DOHH2 (cell line): Measurements from ENCODE around the gene CR1L.

Experiments used
- H3F3A ChIP-seq: fragments of 200-600 bp; sonication (generic), shearing (Covaris generic); 2 replicates; pipeline ENCODE4 v1.6.0; 2016; ENCODE audit warnings: antibody characterized with exemption, mild to moderate bottlenecking; ENCODE audit not compliant: control insufficient read depth, insufficient read depth
- H3K27ac ChIP-seq: fragments of 200-600 bp; sonication (generic); 2 replicates; pipeline ENCODE4 v1.5.1; 2014; ENCODE audit warnings: low read depth, mild to moderate bottlenecking, low read length, moderate library complexity
- H3K27me3 ChIP-seq: fragments of 200-600 bp; sonication (generic); 2 replicates; pipeline ENCODE4 v1.6.1; 2014; ENCODE audit warnings: mild to moderate bottlenecking, low read length, mixed read lengths; ENCODE audit not compliant: control insufficient read depth
- H3K36me3 ChIP-seq: fragments of 200-600 bp; sonication (generic); 2 replicates; pipeline ENCODE4 v1.6.1; 2014; ENCODE audit warnings: mild to moderate bottlenecking, low read length, moderate library complexity, mixed read lengths; ENCODE audit not compliant: control insufficient read depth
- H3K4me1 ChIP-seq: fragments of 200-600 bp; sonication (generic); 2 replicates; pipeline ENCODE4 v1.6.1; 2014; ENCODE audit warnings: mild to moderate bottlenecking, low read length, mixed read lengths; ENCODE audit not compliant: control insufficient read depth
- H3K4me2 ChIP-seq: fragments of 200-600 bp; sonication (generic); 2 replicates; pipeline ENCODE4 v1.6.0; 2014; ENCODE audit warnings: mild to moderate bottlenecking, low read length, moderate library complexity
- H3K4me3 ChIP-seq: fragments of 200-600 bp; sonication (generic); 2 replicates; pipeline ENCODE4 v1.5.1; 2014; ENCODE audit warnings: mild to moderate bottlenecking, low read length, mixed read lengths
- H3K79me2 ChIP-seq: fragments of 200-600 bp; sonication (generic); 2 replicates; pipeline ENCODE4 v1.6.1; 2014; ENCODE audit warnings: mild to moderate bottlenecking, low read length, mixed read lengths; ENCODE audit not compliant: control insufficient read depth
- H3K9me2 ChIP-seq: fragments of 200-600 bp; sonication (generic); replicated peaks from 2 replicates; pipeline ENCODE4 v1.6.1; 2014; ENCODE audit warnings: mild to moderate bottlenecking, low read length, mixed read lengths; ENCODE audit not compliant: control insufficient read depth
- H3K9me3 ChIP-seq: fragments of 200-600 bp; sonication (generic); 2 replicates; pipeline ENCODE4 v1.6.1; 2014; ENCODE audit warnings: antibody characterized with exemption, low read length, mixed read lengths; ENCODE audit not compliant: control insufficient read depth, insufficient read depth
- H4K20me1 ChIP-seq: fragments of 200-600 bp; sonication (generic); 2 replicates; pipeline ENCODE4 v1.6.0; 2014; ENCODE audit warnings: low read depth, mild to moderate bottlenecking, antibody characterized with exemption, low read length, moderate library complexity; ENCODE audit not compliant: control insufficient read depth, insufficient read depth
- CTCF ChIP-seq: fragments of 200-600 bp; sonication (generic); IDR thresholded peaks from one replicate; pipeline ENCODE4 v1.5.1; 2014; ENCODE audit warnings: antibody characterized with exemption, mild to moderate bottlenecking, low read depth, low read length; ENCODE audit not compliant: poor library complexity, severe bottlenecking
- EZH2phosphoT487 ChIP-seq: fragments of 200-600 bp; sonication (generic); IDR thresholded peaks from 2 replicates; pipeline ENCODE4 v1.6.1; 2017; ENCODE audit warnings: borderline replicate concordance, mild to moderate bottlenecking, antibody characterized with exemption, low read length, moderate library complexity, mixed read lengths

CR1L gene

GRCh38 chr1:207751790-207752455 is 107.0 kb downstream of the CR1L start, which contains the start of gene CD46:
Gene CD46, plus strand, starts transcription at chr1:207752054. Its CDS starts 159 bp downstream, at chr1:207752213.
- Histone ChIP-seq H3K27me3 (no peaks in the 10 kb centered on the region), H3K4me3 (peak within 1 kb of the TSS; percentile 79), H3F3A (peaks cover 9% of the 10 kb centered on the region; the same call in 1 of the 2 replicates), H3K79me2 (peaks cover 64% of the 10 kb centered on the region), H3K9me2 (no peaks in the 10 kb centered on the region), H3K4me2 (peak within 1 kb of the TSS; percentile 77), H3K27ac (peak within 1 kb of the TSS; percentile 47), H3K9me3 (no peaks in the 10 kb centered on the region), H4K20me1 (peaks cover 15% of the 10 kb centered on the region; the same call in 1 of the 2 replicates), H3K4me1 (peaks cover 75% of the 10 kb centered on the region), H3K36me3 (peaks cover 7% of the 10 kb centered on the region)
- TF ChIP-seq CTCF (no peak), EZH2phosphoT487 (no peak)

GRCh38 chr1:207752456-207752998 is 107.6 kb downstream of the CR1L start:
- H3K36me3 ChIP-seq: peaks cover 13% of the 10 kb centered on the region
- H3K4me2 ChIP-seq: peak overlapping the region; percentile 77
- no peak for TF ChIP-seq EZH2phosphoT487
- TF ChIP-seq CTCF: no peak
- no peaks in the 10 kb centered on the region for H3K9me2 ChIP-seq
- peaks cover 69% of the 10 kb centered on the region for H3K4me1 ChIP-seq
- H3K27me3 ChIP-seq: no peaks in the 10 kb centered on the region
- peaks cover 15% of the 10 kb centered on the region; the same call in 1 of the 2 replicates for H4K20me1 ChIP-seq
- peak overlapping the region; percentile 47 for H3K27ac ChIP-seq
- H3K79me2 ChIP-seq: peaks cover 67% of the 10 kb centered on the region
- H3F3A ChIP-seq: peaks cover 9% of the 10 kb centered on the region; the same call in 1 of the 2 replicates
- H3K4me3 ChIP-seq: peak overlapping the region; percentile 79
- H3K9me3 ChIP-seq: no peaks in the 10 kb centered on the region

GRCh38 chr1:207753611-207754010 is 108.7 kb downstream of the CR1L start:
- Histone ChIP-seq H3K9me2 (no peaks in the 10 kb centered on the region), H3K9me3 (no peaks in the 10 kb centered on the region), H3K27me3 (no peaks in the 10 kb centered on the region), H3K4me3 (peak overlapping the region; percentile 79), H3K79me2 (peaks cover 69% of the 10 kb centered on the region), H3K36me3 (peaks cover 24% of the 10 kb centered on the region), H3F3A (peaks cover 9% of the 10 kb centered on the region; the same call in 1 of the 2 replicates), H3K4me2 (peak overlapping the region; percentile 77), H3K4me1 (peaks cover 58% of the 10 kb centered on the region), H3K27ac (no peak overlapping the region), H4K20me1 (peaks cover 15% of the 10 kb centered on the region; the same call in 1 of the 2 replicates)
- TF ChIP-seq CTCF (no peak), EZH2phosphoT487 (no peak)
